OCI-LY7 (cell line): ENCODE data around the gene SRSF7.

Experiments used
- EZH2phosphoT487 ChIP-seq: fragments of 200-600 bp; sonication (generic); IDR thresholded peaks from 2 replicates; pipeline ENCODE4 v1.6.1; 2018; ENCODE audit warnings: low read depth, borderline replicate concordance, mild to moderate bottlenecking, mixed run types, antibody characterized with exemption, low read length, moderate library complexity, mixed read lengths
- TF ChIP-seq, protein P1 (sequence below): fragments of 200-600 bp; sonication (generic); conservative IDR thresholded peaks from 2 replicates; pipeline ENCODE4 v1.5.1; 2014; ENCODE audit warnings: mild to moderate bottlenecking, antibody characterized with exemption, low read length, moderate library complexity, mixed read lengths

DNA sequence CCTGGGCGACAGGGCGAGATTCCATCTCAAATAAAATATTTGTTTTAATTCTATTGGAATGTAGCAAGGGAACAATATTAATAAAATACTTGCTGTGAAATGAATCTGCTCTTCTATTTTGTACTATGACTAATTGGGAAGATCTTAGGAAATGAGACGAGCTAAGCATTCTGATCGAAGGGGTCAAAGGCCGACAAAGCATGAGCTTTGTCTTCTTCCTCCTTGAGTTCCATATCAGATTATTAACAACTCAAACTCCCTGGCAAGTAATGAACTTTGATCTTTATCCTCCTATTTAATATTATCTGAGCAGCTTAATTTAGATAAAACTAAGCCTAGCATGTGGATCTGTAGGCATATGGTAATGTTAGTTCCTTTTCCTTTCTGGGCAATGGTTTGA lies 42.4 kb upstream of the SRSF7 start:
- TF ChIP-seq, protein P1, sequence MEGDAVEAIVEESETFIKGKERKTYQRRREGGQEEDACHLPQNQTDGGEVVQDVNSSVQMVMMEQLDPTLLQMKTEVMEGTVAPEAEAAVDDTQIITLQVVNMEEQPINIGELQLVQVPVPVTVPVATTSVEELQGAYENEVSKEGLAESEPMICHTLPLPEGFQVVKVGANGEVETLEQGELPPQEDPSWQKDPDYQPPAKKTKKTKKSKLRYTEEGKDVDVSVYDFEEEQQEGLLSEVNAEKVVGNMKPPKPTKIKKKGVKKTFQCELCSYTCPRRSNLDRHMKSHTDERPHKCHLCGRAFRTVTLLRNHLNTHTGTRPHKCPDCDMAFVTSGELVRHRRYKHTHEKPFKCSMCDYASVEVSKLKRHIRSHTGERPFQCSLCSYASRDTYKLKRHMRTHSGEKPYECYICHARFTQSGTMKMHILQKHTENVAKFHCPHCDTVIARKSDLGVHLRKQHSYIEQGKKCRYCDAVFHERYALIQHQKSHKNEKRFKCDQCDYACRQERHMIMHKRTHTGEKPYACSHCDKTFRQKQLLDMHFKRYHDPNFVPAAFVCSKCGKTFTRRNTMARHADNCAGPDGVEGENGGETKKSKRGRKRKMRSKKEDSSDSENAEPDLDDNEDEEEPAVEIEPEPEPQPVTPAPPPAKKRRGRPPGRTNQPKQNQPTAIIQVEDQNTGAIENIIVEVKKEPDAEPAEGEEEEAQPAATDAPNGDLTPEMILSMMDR, result no peak
- TF ChIP-seq EZH2phosphoT487, result no peak
